ENCODE results near the gene PPP2R5A. TPM values are rescaled to one million over a fixed set of nuclear protein-coding genes. Genes with fewer than 3 reads are reported as not detected.
A peak's percentile ranks its signal among the peaks of the same experiment; 100 is the strongest.

Gene PPP2R5A
- total RNA-seq, 2 donors from 2014 or later, result 48.8 to 81.5 TPM

- no peak for DNase-seq (ENCODE audit: low spot score)
Measured at GRCh38 chr1:212309967-212310366, 24.8 kb downstream of the PPP2R5A start.

GRCh38 chr1:212310383-212310782 is 25.2 kb downstream of the PPP2R5A start:
- Histone ChIP-seq H3K27me3 (no peaks in the 10 kb centered on the region), H3K27ac (peak overlapping the region in 1 of 2 donors; percentile 35), H3K4me3 (no peak overlapping the region), H3K36me3 (peaks cover 14% of the 10 kb centered on the region), H3K9me3 (peaks cover 0 to 10% of the 10 kb centered on the region in 2 donors), H3K4me1 (peaks cover 0 to 27% of the 10 kb centered on the region in 2 donors)
- no peak for DNase-seq (ENCODE audit: low spot score)
- no peak for TF ChIP-seq CTCF (IDR thresholded peaks at IDR 0.05)

More at GRCh38 chr1:212309967-212310366, 24.8 kb downstream of the PPP2R5A start:
- peaks cover 0 to 26% of the 10 kb centered on the region in 2 donors for H3K4me1 ChIP-seq
- peaks cover 14% of the 10 kb centered on the region for H3K36me3 ChIP-seq
- H3K9me3 ChIP-seq, result peaks cover 0 to 10% of the 10 kb centered on the region in 2 donors
- H3K4me3 ChIP-seq, result no peak overlapping the region
- peak overlapping the region in 1 of 2 donors; percentile 35 for H3K27ac ChIP-seq
- no peaks in the 10 kb centered on the region for H3K27me3 ChIP-seq
- no peak for TF ChIP-seq CTCF (IDR thresholded peaks at IDR 0.05)

- Histone ChIP-seq H3K36me3 (peaks cover 11% of the 10 kb centered on the region), H3K27me3 (no peaks in the 10 kb centered on the region), H3K27ac (peak overlapping the region in 1 of 2 donors; percentile 15), H3K9me3 (peaks cover 0 to 10% of the 10 kb centered on the region in 2 donors), H3K4me3 (no peak overlapping the region), H3K4me1 (peaks cover 0 to 38% of the 10 kb centered on the region in 2 donors)
- TF ChIP-seq CTCF (IDR thresholded peaks at IDR 0.05), result no peak
- no peak for DNase-seq (ENCODE audit: low spot score)
Measured at GRCh38 chr1:212311836-212312497, 26.8 kb downstream of the PPP2R5A start.

- DNase-seq (ENCODE audit: low spot score), result no peak
- Histone ChIP-seq H3K9me3 (peaks cover 0 to 10% of the 10 kb centered on the region in 2 donors), H3K4me3 (no peak overlapping the region), H3K27ac (peak overlapping the region in 1 of 2 donors; percentile 8), H3K4me1 (peaks cover 0 to 44% of the 10 kb centered on the region in 2 donors), H3K36me3 (peaks cover 8% of the 10 kb centered on the region), H3K27me3 (no peaks in the 10 kb centered on the region)
- no peak for TF ChIP-seq CTCF (IDR thresholded peaks at IDR 0.05)
Measured at GRCh38 chr1:212313616-212314015, 28.4 kb downstream of the PPP2R5A start.

- Histone ChIP-seq H3K4me1 (peaks cover 0 to 38% of the 10 kb centered on the region in 2 donors), H3K27ac (peak overlapping the region in 1 of 2 donors; percentile 40), H3K9me3 (peaks cover 0 to 10% of the 10 kb centered on the region in 2 donors), H3K4me3 (no peak overlapping the region), H3K36me3 (no peaks in the 10 kb centered on the region), H3K27me3 (no peaks in the 10 kb centered on the region)
- TF ChIP-seq CTCF (IDR thresholded peaks at IDR 0.05), result no peak
- DNase-seq (ENCODE audit: low spot score), result no peak
Measured at GRCh38 chr1:212315184-212315583, 30.0 kb downstream of the PPP2R5A start.
